HG02970 (cell line): ENCODE data around the gene UBE2H.
A peak's percentile ranks its signal among the peaks of the same experiment; 100 is the strongest.
"Not testable (repeated sequence)": the region's sequence is repeated elsewhere in the genome, so short reads cannot be mapped to it uniquely, and the experiment has no call there.

Experiments
- ATAC-seq: cut with Tn5 transposase; IDR thresholded peaks from one replicate; pipeline ENCODE4 v1.9.1; 2021; ENCODE audit warnings: mild to moderate bottlenecking, moderate library complexity, moderate number of reproducible peaks; ENCODE audit not compliant: unreplicated experiment, low FRiP score

The UBE2H gene

DNA sequence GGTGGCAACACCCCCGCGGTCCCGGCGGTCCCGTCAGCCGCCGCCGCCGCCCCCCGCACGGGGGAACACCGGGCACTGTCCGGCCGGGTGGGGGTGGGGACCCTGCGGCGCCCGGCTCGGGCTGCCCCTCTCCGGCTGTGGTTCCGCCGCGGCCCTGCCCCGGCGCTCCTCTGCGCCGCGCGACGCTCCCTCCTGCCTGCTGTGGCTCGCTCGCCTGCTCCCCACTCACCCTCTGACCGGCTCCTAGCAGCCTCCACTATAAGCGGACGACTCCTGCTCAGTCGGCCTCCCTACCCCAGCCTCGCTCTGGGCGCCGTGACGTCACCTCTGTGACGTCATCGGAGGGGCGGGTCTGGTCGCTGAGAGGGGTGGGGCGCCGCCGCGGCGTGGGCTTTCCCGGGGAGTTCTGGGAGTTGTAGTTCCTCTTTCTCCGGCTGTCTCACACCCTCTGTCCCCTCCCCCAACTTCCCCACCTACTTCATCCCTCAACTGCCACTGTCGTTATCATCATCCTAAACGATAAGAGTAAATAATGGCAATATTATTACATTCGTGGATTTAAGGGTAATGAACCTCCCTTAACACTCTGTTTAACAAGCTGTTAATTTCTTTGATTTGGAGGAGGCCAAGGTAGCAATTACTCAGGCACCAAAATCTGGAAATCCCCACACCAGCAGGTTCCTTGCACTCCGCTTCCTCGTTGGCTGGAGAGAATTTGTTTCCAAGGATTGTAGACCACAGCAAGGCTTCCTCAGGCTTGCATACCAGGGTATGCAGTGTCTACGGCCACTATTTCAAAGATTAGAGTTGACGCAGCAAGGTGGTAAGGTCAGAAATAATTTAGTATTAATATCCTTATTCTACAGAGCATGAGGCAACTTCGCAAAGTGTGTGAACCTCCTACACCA is at the start of gene UBE2H:
UBE2H (minus strand) TSS at position 308 of the 908 bp plus-strand sequence. CDS start 405 bp downstream, outside the sequence.
- ATAC-seq, result peak; percentile 59

DNA sequence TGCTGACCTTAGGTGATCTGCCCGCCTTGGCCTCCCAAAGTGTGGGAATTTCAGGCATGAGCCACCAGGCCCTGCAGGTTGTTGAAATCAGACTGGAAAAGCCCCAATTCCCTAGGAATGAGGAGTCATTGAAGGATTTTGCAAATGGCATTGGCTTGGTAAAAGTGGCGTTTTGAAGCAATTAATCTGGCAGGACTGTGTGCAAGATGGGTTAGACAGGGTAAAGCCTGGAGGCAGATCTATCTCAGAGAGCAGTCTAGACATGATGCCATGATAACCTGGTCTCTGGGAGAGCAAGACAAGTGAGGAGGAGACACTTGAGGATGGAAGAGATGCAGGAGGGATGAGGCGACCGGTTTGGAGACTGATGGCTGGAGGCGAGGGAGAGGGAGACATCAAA is 45.7 kb upstream of the UBE2H start:
- no peak for ATAC-seq

DNA sequence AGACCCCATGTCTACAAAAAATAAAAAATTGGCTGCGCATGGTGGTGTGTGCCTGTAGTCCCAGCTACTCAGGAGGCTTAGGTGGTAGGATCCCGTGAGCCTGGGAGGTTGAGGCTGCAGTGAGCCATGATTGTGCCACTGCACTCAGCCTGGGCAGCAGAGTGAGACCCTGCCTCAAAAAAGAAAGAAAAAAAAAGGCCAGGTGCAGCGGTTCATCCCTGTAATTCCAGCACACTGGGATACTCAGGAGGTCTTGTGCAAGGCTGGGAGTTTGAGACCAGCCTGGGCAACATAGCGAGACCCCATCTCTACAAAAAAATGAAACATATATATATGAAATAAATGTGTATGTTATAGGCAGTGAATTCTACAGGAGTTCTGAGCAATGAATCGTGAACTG is 44.5 kb upstream of the UBE2H start:
- no peak for ATAC-seq

DNA sequence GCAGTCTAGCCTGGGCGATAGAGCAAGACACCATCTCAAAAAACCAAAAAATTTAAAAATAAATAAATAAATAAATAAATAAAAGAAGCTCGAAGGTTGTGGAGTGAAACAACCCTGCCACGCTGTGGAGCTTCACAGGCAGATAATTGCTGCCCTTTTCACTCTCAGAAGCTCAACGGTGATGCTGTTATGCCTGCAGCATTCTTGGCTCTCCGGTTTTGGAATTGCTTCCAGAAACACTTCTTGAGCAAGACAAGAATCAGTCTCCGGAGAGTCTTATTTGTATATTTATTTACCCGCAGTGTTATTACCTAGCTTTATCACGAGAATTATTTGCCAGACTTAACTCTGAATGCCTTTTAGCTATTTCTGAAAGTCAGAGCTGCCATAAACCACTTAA is 40.5 kb upstream of the UBE2H start:
- ATAC-seq, result no peak

DNA sequence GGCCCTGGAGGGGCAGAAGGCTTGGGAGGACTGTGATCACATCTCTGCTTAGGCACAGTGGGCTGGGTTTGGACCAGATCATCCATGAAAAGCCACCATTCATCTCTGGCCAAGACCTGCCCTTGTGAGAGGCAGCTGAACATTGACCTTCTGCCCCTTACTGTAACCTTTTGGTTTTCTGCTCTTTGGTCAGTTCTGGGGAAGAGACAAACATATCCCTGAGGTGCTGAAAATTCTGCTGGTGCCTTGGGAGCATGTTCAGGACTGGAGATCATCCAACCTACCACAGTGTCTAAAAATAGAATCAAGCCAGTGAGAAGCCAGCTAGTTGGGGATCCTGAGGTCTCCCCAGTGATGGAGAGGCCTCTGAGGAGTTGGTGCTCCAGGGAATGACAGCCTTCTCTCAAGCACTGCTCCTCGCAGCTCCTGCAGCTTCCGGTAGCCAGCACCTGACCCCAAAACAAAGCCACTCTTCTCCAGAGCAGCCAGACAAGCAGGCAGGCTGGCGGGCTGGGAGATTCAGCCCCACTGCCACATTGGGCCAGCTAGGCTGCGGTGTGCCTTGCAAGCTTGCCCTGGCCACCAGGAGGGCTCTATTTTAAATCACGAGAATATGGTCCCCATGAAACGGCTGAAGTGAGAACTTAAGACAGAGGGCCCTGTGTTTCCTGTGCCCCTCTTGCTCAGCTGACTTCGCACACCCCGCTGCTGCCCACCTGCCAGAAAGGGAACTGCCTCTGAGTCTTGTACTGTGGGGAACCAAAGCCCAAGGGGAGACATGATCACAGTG is 37.8 kb upstream of the UBE2H start:
- ATAC-seq, result no peak

DNA sequence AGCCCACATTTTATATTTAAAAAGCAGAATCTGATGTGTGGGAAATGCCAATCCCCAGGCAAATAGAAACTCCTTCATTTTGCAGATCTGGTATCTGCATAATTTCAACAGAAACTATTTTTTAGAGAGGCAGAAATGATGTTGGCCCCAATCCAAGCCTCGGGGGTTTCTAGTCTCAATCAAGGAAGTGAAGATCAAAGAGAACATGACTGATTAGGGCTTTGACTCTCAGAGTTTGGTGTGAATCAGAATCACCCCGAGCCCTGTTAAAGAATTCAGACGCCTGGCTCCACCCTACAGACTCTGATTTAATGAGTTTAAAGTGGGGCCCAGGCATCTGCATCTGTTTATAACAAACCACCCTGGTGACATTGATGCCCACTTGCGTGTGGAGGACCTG is 36.7 kb upstream of the UBE2H start:
- ATAC-seq, result no peak

DNA sequence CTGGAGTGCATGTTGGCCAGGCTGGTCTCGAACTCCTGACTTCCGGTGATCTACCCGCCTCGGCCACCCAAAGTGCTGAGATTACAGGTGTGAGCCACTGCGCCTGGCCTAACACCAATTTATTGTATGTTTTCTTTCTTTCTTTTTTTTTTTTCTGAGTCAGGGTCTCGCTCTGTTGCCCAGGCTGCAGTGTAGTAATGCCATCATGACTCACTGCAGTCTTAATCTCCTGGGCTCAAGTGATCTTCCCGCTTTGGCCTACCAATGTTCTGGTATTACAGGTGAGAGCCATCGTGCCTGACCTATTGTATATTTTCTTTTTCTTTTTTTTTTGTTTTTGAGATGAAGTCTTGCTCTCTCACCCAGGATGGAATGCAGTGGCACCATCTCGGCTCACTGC is 33.8 kb upstream of the UBE2H start:
- no peak for ATAC-seq

DNA sequence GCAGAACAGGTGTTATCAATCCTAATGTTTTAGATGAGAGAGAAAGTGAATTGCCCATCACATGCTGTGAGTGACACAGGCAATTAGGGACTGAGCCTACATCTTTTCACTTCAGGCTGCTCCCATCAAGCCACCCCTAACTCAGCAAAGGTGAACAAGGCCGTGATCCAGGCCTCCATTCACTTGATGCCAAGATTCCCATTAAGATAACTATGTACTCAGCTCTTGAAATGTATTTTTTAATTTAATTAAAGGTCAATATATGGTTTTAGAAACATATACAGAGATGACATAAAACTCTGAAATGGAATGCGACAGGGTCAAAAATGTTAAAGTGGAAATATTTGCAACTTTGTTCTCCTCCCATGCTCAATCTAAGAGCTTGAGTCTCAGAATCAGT is 27.9 kb upstream of the UBE2H start:
- no peak for ATAC-seq

DNA sequence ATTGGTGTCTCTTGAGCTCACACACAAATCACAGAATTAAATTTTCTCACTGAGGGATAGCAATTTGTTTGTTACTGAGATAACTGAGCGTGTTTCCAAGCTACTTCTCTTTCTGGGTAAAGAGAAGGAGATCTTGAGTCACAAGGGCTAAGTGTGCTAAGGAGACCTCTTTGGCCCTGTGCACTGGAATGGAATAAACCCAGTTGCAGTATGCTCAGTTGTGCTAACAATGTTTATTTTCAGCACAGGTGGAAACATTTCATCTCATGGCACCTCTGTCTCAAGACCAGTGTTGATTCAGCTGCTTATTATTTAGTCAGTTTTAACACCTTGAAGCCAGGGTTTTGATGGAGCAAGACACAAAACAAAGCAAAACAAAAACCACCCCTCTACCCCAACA is 22.5 kb upstream of the UBE2H start:
- ATAC-seq, result no peak

DNA sequence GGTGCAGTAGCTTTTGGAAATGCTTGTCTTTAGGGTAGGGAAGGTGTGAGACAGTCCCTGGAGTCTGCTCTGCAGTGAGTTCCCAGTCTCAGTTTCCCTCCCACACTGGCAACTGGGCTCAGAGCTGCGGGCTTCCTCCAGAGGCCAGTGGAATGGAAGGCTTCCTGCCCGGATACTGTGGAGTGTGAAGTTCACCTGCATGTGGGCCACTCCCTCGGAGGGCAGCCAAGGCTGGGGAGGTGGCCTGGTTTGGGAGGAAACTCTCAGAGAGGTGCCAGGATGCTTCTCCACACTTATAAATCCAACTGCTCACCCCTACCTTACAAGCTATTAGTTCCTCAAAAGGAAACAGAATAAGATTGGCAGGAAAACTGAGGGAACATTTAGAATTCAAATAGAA is 18.1 kb upstream of the UBE2H start:
- no peak for ATAC-seq

DNA sequence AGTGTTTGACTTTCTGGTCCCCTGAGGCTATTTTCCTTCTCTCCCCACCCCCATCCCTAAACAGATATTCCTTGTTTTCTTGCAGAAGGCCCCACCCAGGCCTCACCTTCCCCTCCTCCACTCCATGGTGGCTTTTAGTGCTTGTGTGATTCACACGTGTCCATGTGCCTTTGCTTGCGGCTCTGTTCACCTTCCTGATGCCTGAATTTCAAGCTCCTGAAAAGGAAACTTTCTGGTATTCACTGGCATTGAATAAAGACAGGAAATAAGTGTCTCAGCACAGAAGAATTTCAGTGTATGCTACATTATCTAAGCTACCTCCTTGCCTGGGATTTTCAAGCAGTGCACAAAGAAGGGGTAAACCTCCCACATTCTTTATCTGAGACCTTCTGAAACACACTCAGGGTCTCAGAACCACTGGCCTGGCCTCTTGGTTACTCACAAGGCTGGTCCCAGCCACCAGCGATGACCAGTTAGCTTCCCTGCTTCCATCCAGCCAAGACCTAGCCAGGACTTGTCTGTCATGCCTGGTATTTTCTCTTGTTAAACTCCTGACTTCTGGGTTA is 17.2 kb upstream of the UBE2H start:
- ATAC-seq, result no peak

DNA sequence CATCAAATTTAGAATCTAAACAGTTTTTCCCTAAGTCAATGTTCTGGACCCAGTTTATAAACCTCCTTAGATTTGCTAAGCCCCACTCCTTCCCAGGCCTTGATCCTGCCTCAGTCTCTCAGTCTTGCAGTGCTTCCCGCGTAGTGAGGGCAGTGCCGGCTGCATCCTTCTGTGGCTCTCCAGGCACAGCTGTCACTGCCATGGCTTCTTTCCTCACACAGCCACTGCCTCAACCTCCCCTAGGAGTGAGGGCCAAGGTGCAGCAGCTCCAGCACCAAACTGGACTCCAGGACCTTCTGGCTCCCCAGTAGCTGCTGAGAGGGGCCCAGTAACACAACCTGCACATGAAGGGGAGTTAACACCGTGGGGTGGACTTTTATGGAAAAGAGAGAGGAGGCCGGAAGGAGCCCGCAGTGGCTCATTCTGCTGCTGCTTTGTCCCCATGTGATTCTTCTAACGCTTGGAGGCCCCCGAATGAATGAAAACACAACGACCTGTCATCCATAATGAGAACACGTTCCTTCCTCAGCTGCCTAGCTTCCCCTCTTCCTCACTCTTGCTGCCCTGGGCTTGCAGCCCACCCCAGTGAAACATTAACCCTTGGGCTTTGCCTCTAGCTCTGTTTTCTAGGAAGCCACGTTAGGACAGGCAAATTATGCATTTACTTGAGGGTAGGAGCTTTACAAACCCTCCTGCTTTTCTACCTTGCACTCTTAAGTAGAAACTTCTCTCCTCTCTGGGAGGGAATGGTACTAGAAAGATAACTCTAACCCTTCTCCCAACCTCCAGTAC is 16.0 kb upstream of the UBE2H start:
- no peak for ATAC-seq

DNA sequence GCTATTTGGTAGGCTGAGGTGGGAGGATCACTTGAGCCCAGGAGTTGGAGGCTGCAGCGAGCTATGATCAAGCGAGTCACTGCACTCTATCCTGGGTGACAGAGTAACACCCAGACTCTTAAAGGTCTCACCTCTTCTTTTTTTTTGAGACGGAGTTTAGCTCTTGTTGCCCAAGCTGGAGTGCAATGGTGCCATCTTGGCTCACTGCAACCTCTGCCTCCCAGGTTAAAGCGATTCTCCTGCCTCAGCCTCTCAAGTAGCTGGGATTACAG is 7.4 kb upstream of the UBE2H start:
- not testable (repeated sequence) for ATAC-seq

DNA sequence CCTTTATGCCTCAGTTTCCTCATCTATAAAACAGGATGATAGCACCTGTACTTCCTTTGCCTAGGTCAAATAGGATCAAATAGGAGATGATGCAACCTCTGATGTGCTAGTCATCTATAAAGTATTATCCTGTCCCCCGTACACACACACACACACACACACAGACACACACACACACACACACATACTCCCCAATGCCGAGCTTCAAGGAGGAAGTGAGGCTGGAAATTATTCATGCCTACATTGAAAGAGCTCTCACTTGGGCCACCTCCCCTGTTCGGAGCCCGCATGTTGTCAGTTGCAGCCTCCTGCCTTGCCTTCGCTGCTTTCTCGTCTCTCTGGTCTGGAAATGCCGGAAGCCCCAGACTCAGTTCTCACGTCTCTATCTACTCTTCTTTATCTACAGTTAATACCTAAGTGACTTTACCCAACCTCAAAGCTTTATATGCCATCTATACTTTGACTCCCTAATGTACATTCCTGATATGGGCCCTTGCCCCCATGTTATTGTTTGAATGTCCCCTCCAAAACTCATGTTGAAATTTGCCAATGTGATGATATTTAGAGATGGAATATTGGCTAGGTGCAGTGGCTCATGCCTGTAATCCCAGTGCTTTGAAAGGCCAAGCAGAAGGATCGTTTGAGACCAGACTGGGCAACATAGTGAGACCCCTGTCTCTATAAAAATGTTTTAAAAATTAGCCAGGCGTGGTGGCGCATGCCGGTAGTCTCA is 6.9 kb upstream of the UBE2H start:
- no peak for ATAC-seq

DNA sequence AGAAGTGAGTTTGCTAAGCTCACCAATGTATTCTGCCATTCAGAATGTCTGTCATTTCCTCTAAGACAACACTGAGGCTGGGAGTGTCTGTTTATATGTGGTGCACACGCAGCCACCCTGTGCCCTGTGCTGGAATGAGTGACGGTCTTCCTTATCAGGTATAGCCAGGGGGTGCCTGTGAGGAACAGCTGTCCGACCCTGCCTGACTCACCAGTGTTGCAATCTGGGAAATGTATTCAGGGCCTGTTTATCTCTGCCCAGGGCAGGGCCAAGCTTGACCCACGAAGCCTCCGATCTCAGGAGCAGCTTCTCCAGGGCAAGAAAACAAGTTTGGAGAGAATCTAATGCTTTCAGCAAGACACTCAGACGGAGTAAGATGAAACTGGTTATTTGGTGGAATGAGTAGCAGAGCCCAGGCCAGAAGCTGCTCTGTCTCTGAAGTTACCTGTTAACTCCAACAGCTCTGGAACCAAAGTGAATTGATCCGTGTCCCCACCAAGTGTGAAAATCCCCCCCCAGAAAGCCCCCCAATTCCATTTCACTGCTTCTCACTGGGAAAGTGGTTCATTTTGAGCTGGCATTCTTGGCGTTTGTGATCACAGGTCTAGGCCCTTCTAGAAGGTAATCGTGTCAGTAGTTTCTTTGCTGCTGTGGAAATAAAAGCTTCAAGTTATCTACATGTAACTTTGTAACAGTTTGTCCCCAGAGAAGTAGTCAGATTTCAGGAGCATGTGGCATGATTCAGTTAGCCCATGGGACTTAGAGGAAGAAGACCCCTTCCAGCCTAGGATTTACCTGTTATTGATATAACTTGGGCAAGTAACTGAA is 6.1 kb upstream of the UBE2H start:
- no peak for ATAC-seq

DNA sequence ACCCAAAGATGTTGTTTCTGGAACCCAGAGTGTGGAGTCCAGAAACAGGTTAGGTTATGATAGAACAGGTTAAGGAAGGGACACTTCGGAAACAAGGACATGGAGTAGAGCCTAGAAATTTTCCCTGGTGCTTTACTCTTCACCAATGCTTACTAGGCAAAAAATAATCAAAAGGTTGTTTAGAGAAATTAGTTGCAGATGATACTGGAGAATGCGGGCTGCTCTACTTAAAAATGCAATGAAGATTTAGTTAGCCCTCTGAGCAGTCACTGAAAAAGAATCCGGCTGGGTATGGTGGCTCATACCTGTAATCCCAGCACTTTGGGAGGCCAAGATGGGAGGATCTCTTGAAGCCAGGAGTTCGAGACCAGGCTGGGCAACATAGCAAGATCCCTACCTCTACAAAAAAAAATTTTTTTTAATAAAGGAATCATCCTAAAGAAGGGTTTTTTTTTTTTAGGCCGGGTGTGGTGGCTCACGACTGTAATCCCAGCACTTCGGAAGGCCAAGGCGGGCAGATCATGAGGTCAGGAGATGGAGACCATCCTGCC is 3.3 kb upstream of the UBE2H start:
- ATAC-seq, result no peak

DNA sequence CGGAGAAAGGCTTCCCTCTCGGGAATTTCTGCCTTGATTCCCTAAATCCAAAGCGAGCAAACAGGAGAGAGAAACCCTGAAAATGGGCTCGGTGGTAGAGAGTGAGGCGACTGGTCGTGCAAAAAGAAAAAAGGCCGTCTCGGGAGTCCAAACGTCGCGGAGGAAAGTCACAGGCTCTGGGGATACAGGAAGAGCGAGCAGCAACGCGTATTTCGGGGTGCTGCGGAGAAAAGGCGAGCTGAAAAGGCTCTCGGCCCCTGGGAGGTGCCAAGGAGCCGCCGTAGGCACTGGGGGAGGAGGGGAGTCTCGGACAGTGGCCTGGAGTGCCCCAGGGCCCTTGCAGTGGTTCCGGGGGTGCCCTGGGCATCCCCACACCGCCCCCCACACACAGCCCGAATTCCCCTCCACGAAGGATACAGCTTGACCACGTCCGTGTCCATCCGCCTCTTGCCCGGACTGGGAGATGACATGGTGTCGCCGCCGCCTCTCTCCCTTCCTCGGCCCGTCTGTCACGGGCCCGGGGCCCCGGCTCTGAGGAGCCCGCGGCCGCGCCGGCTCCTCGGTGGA is 591 bp downstream of the UBE2H start:
- peak; percentile 12 for ATAC-seq

DNA sequence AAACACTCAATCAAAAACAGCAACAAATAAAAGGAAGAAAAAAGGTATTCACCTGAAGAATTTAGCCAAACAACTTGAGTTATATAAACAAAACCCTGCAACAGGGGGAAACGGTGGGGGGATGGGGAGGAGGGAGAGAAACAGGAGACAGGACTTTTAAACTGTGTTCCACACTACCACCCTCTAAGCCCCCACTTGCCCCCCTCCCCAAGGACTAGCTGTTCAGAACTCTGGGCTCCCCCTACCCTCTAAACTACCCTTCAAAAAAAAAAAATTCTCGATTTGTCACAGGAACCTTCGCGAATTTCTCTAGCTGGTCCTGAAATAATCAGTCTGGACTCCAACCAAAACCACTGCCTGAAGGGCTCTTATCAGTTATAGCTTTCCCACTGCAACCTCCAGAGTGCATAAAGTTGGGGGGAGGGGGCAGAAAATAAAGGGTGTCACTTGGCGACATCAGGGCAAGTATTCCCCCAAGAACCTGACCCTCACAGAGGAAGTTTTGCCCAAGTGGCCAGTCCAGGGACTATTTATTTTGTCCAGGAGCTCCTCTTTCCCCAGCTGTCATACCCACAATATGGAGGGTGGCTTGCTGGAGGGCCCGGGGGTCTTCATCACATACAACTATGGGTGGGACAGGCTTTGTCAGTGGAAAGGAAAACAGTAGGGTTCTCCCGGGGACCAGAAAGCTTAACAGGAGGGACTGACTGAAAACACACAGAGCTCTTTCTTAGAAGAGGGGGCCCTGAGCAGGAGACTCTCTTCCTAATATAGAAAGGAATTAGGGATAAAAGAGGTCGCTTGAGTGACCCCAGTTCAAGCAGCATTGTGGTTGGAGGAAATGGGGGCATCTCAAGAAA is 1.3 kb downstream of the UBE2H start:
- no peak for ATAC-seq
